HG03196 (cell line): ENCODE data around the gene KRTAP5-10.
"Not testable (repeated sequence)": the region's sequence is repeated elsewhere in the genome, so short reads cannot be mapped to it uniquely, and the experiment has no call there.

Source experiments
- ATAC-seq: cut with Tn5 transposase; IDR thresholded peaks from one replicate; pipeline ENCODE4 v1.9.1; 2021; ENCODE audit not compliant: unreplicated experiment

Gene KRTAP5-10

GRCh38 chr11:71607520-71608216, 42.3 kb downstream of the KRTAP5-10 start:
- not testable (repeated sequence) for ATAC-seq

GRCh38 chr11:71608272-71608671, 42.9 kb downstream of the KRTAP5-10 start:
- ATAC-seq = not testable (repeated sequence)

- ATAC-seq = not testable (repeated sequence)
Observed at GRCh38 chr11:71611218-71611910, 46.0 kb downstream of the KRTAP5-10 start.

GRCh38 chr11:71613931-71614330, 48.6 kb downstream of the KRTAP5-10 start:
- not testable (repeated sequence) for ATAC-seq

- not testable (repeated sequence) for ATAC-seq
Observed at GRCh38 chr11:71614366-71614917, 49.1 kb downstream of the KRTAP5-10 start.

GRCh38 chr11:71615003-71615402, 49.6 kb downstream of the KRTAP5-10 start:
- not testable (repeated sequence) for ATAC-seq
